ENCODE measurements around the gene F7. TPM values are rescaled to one million over a fixed set of nuclear protein-coding genes. Genes with fewer than 3 reads are reported as not detected.

Gene F7
- total and polyA plus RNA-seq, 2 of the 4 experiments (the other 2 are of a cell fraction), result under 0.01 to 0.07 TPM

- TF ChIP-seq MXI1 (IDR thresholded peaks at IDR 0.05; ENCODE audit: borderline replicate concordance, low read depth, low read length), result no peak
Observed at GRCh38 chr13:113093580-113094409, 11.8 kb upstream of the F7 start (continued).

GRCh38 chr13:113094410-113094800, 11.2 kb upstream of the F7 start:
- H4K91ac ChIP-seq (ENCODE audit: insufficient read depth, low read depth, low read length), result no peak overlapping the region
- H3K9me1 ChIP-seq (ENCODE audit: insufficient read depth, low read length), result no peaks in the 10 kb centered on the region
- H2BK15ac ChIP-seq (ENCODE audit: low read depth, low read length), result no peak overlapping the region
- H3K27ac ChIP-seq (ENCODE audit: insufficient read depth, low read length), result no peak overlapping the region
- no peak overlapping the region for H3K56ac ChIP-seq (ENCODE audit: extremely low read depth, insufficient read depth, low read length)
- H2AFZ ChIP-seq (replicated peaks; ENCODE audit: low read length, poor library complexity), result no peak overlapping the region
- no peak overlapping the region for H4K5ac ChIP-seq (ENCODE audit: low read depth, low read length)
- H3K27me3 ChIP-seq (ENCODE audit: control insufficient read depth, insufficient read depth, low read length), result peaks cover 44% of the 10 kb centered on the region
- ChIA-PET POLR2A (ENCODE audit: unreplicated experiment) (no interaction called here), CTCF (no interaction called here)
- no peak overlapping the region for H2BK120ac ChIP-seq (ENCODE audit: low read depth, low read length)
- intact Hi-C loops (cut with micrococcal nuclease) (no loop called here), dilution Hi-C loops (cut with HindIII; ENCODE audit: low sequenced_read_pairs, unreplicated experiment) (no loop called here), in situ Hi-C loops (cut with MboI; ENCODE audit: low sequenced_read_pairs) (no loop called here)
- H4K20me1 ChIP-seq (ENCODE audit: insufficient read depth, low read length), result no peaks in the 10 kb centered on the region
- H3K4me1 ChIP-seq (ENCODE audit: control insufficient read depth, insufficient read depth, low read length), result 0 out of 2 replicates have a peak, but pooled peaks cover 4% of the 10 kb centered on the region
- no peak overlapping the region for H3K18ac ChIP-seq (ENCODE audit: low read depth, low read length)
- H3K9ac ChIP-seq (ENCODE audit: low read depth, low read length), result no peak overlapping the region
- no peaks in the 10 kb centered on the region for H3K36me3 ChIP-seq (ENCODE audit: control insufficient read depth, insufficient read depth, low read length)
- H2BK20ac ChIP-seq (ENCODE audit: low read depth, low read length), result no peak overlapping the region
- DNase-seq (no peak), ATAC-seq (ENCODE audit: low read depth) (no peak)
- BruUV-seq (replicated peaks), result no TSS peak
- H2BK5ac ChIP-seq (ENCODE audit: low read depth, low read length, poor library complexity, severe bottlenecking), result no peak overlapping the region
- no peak overlapping the region for H4K8ac ChIP-seq (ENCODE audit: low read depth in 2 of 2, low read length in 2 of 2)
- 67% methylated on average over 4 of the region's 14 CpGs; no CpG with 5 or more reads in 1 of the 2 experiments for WGBS, 2 experiments (ENCODE audit: extremely low coverage in 2 of 2, insufficient read length in 1 of 2)
- no peak overlapping the region for H3K4me2 ChIP-seq (ENCODE audit: low read depth, low read length)
- H3K23ac ChIP-seq (ENCODE audit: low read depth, low read length), result no peak overlapping the region
- H3K79me1 ChIP-seq (ENCODE audit: low read depth in 1 of 2, low read length in 2 of 2), result no peaks in the 10 kb centered on the region
- no peaks in the 10 kb centered on the region for H3K9me3 ChIP-seq (ENCODE audit: control insufficient read depth, insufficient read depth, low read length)
- no peak overlapping the region for H2AK9ac ChIP-seq (replicated peaks; ENCODE audit: low read depth, low read length, poor library complexity)
- no peak overlapping the region for H3K14ac ChIP-seq (replicated peaks; ENCODE audit: low read depth, low read length)
- H3K4ac ChIP-seq (ENCODE audit: low read depth, low read length), result no peak overlapping the region
- no peak overlapping the region for H3K4me3 ChIP-seq (ENCODE audit: insufficient read depth, low read depth, low read length)
- H2AK5ac ChIP-seq (ENCODE audit: low read depth, low read length), result no peak overlapping the region
- TF ChIP-seq RCOR1 (IDR thresholded peaks at IDR 0.05; ENCODE audit: insufficient replicate concordance, low read length) (no peak), SMC3 (IDR thresholded peaks at IDR 0.05; ENCODE audit: low read depth, low read length) (no peak), RAD21 (IDR thresholded peaks at IDR 0.05; ENCODE audit: low read length) (no peak), RFX5 (IDR thresholded peaks at IDR 0.05; ENCODE audit: low read depth, low read length) (no peak), FOS (IDR thresholded peaks at IDR 0.05; ENCODE audit: low read depth, low read length) (no peak), CHD1 (IDR thresholded peaks at IDR 0.05; ENCODE audit: low read depth, low read length) (no peak), MXI1 (IDR thresholded peaks at IDR 0.05; ENCODE audit: borderline replicate concordance, low read depth, low read length) (no peak), POLR2A (IDR thresholded peaks at IDR 0.05; ENCODE audit: low read depth, low read length) (no peak), MAFK (IDR thresholded peaks at IDR 0.05; ENCODE audit: low read depth, low read length) (no peak), MAZ (IDR thresholded peaks at IDR 0.05; ENCODE audit: borderline replicate concordance, low read depth, low read length) (no peak), CEBPB (IDR thresholded peaks at IDR 0.05; ENCODE audit: low read depth, low read length) (no peak), BHLHE40 (IDR thresholded peaks at IDR 0.05; ENCODE audit: low read depth, low read length) (no peak)
- TF ChIP-seq, protein P1, sequence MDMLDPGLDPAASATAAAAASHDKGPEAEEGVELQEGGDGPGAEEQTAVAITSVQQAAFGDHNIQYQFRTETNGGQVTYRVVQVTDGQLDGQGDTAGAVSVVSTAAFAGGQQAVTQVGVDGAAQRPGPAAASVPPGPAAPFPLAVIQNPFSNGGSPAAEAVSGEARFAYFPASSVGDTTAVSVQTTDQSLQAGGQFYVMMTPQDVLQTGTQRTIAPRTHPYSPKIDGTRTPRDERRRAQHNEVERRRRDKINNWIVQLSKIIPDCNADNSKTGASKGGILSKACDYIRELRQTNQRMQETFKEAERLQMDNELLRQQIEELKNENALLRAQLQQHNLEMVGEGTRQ (IDR thresholded peaks at IDR 0.05; ENCODE audit: low read depth, low read length), result no peak
- TF ChIP-seq, protein P2, sequence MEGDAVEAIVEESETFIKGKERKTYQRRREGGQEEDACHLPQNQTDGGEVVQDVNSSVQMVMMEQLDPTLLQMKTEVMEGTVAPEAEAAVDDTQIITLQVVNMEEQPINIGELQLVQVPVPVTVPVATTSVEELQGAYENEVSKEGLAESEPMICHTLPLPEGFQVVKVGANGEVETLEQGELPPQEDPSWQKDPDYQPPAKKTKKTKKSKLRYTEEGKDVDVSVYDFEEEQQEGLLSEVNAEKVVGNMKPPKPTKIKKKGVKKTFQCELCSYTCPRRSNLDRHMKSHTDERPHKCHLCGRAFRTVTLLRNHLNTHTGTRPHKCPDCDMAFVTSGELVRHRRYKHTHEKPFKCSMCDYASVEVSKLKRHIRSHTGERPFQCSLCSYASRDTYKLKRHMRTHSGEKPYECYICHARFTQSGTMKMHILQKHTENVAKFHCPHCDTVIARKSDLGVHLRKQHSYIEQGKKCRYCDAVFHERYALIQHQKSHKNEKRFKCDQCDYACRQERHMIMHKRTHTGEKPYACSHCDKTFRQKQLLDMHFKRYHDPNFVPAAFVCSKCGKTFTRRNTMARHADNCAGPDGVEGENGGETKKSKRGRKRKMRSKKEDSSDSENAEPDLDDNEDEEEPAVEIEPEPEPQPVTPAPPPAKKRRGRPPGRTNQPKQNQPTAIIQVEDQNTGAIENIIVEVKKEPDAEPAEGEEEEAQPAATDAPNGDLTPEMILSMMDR (conservative IDR thresholded peaks at IDR 0.05; ENCODE audit: low read depth, low read length), result no peak
